ENCODE results near the gene MAMLD1.

- TF ChIP-seq, protein P1, sequence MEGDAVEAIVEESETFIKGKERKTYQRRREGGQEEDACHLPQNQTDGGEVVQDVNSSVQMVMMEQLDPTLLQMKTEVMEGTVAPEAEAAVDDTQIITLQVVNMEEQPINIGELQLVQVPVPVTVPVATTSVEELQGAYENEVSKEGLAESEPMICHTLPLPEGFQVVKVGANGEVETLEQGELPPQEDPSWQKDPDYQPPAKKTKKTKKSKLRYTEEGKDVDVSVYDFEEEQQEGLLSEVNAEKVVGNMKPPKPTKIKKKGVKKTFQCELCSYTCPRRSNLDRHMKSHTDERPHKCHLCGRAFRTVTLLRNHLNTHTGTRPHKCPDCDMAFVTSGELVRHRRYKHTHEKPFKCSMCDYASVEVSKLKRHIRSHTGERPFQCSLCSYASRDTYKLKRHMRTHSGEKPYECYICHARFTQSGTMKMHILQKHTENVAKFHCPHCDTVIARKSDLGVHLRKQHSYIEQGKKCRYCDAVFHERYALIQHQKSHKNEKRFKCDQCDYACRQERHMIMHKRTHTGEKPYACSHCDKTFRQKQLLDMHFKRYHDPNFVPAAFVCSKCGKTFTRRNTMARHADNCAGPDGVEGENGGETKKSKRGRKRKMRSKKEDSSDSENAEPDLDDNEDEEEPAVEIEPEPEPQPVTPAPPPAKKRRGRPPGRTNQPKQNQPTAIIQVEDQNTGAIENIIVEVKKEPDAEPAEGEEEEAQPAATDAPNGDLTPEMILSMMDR (IDR thresholded peaks at IDR 0.05), result no peak
- peak in 1 of 4 donors; percentile 19 for TF ChIP-seq POLR2A (IDR thresholded peaks at IDR 0.05)
These were observed 184.4 kb downstream of the MAMLD1 start for GRCh38 chrX:150547375-150548115.

All from esophagus squamous epithelium (tissue), 4 donors.